HG03196 (cell line): ENCODE data around the gene LAMA3.
A peak's percentile ranks its signal among the peaks of the same experiment; 100 is the strongest.

Experiments used
- ATAC-seq: cut with Tn5 transposase; IDR thresholded peaks from one replicate; pipeline ENCODE4 v1.9.1; 2021; ENCODE audit not compliant: unreplicated experiment

Gene LAMA3

GRCh38 chr18:23934252-23934651 is 245.0 kb downstream of the LAMA3 start:
- no peak for ATAC-seq

GRCh38 chr18:23934863-23935262 is 245.6 kb downstream of the LAMA3 start:
- no peak for ATAC-seq

GRCh38 chr18:23935804-23936203 is 246.6 kb downstream of the LAMA3 start:
- ATAC-seq, result no peak

GRCh38 chr18:23936381-23936958 is 247.2 kb downstream of the LAMA3 start:
- ATAC-seq, result no peak

GRCh38 chr18:23938043-23938756 is 248.9 kb downstream of the LAMA3 start:
- ATAC-seq, result no peak

- no peak for ATAC-seq
These were observed 249.7 kb downstream of the LAMA3 start for GRCh38 chr18:23938901-23939341.

- no peak for ATAC-seq
These were observed 250.1 kb downstream of the LAMA3 start for GRCh38 chr18:23939366-23939765.

- no peak for ATAC-seq
These were observed 250.6 kb downstream of the LAMA3 start for GRCh38 chr18:23939896-23940295.

- no peak for ATAC-seq
These were observed 252.5 kb downstream of the LAMA3 start for GRCh38 chr18:23941791-23942190.

GRCh38 chr18:23943104-23943503 is 253.9 kb downstream of the LAMA3 start:
- peak; percentile 54 for ATAC-seq

GRCh38 chr18:23943903-23944624 is 254.8 kb downstream of the LAMA3 start:
- ATAC-seq, result no peak

GRCh38 chr18:23945416-23946079 is 256.3 kb downstream of the LAMA3 start:
- no peak for ATAC-seq

- ATAC-seq, result no peak
These were observed 260.6 kb downstream of the LAMA3 start for GRCh38 chr18:23949863-23950262.

GRCh38 chr18:23950644-23951043 is 261.4 kb downstream of the LAMA3 start:
- no peak for ATAC-seq

- no peak for ATAC-seq
These were observed 262.0 kb downstream of the LAMA3 start for GRCh38 chr18:23951206-23951605.

GRCh38 chr18:23953984-23954383 is 264.7 kb downstream of the LAMA3 start:
- no peak for ATAC-seq

- ATAC-seq, result no peak
These were observed 267.2 kb downstream of the LAMA3 start for GRCh38 chr18:23956483-23956882.

- ATAC-seq, result no peak
These were observed 268.8 kb downstream of the LAMA3 start for GRCh38 chr18:23958036-23958435.

GRCh38 chr18:23963443-23964165 is 274.4 kb downstream of the LAMA3 start:
- ATAC-seq, result no peak

- ATAC-seq, result no peak
These were observed 275.3 kb downstream of the LAMA3 start for GRCh38 chr18:23964282-23965238.
